Measurements from ENCODE around the gene THEMIS2.

Gene THEMIS2

DNA sequence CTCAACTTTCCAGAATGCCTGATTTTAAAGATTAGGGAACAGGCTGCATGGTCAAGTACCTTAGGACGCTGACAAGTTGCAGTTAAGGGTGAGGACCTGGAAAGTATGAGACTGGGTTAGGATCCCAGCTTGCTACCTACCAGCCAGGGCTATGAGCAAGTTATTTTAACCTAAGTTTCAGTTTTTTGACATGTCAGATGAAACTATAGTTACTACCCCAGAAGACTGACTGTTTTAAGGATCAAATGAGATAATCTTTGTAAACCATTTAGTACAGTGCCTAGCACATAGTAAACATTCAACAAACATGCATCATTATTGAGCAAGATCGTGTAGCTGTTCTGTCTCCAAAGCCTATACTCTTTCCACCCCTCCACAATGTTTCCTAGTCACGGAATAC is 14.4 kb downstream of the THEMIS2 start:
- no peak for DNase-seq

DNA sequence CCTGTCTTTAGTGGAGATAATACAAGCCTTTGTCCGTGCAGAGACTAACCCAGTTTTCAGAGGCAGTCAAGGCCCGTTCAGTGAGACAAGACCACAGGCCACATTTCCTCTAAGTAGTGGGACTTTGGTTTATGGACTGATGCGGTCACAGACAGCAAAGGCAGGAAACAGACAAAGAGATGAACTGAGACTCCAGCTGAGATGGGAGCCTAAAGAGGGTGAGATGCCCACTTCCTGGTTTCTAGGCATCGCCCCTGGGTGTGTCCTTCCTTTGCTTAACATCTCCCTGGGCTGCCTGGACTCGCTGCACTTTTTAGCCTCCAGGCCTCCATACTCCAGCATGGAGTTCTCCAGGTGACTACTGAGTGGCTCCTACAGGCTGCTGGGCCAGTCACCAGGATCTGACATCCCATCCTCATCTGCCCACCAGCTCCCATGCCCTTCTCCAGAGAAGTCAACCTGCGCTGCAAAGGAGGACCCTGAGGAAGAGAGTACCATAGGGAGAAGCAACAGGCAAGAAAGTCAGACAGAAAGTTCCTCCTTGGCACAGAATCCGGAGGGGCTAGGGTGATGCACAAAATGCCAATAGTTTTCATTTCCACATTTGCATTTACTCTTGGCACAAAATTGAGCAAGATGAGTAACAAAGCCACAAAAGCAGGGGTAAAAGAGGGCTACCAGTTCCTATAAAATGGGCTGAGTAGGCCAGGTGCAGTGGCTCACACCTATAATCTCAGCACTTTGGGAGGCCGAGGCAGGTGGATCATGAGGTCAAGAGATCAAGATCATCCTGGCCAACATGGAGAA is 15.1 kb downstream of the THEMIS2 start:
- no peak for DNase-seq

GRCh38 chr1:27889506-27889905 is 17.2 kb downstream of the THEMIS2 start:
- no peak for DNase-seq

GRCh38 chr1:27891196-27891889 is 19.0 kb downstream of the THEMIS2 start:
- DNase-seq: no peak

DNA sequence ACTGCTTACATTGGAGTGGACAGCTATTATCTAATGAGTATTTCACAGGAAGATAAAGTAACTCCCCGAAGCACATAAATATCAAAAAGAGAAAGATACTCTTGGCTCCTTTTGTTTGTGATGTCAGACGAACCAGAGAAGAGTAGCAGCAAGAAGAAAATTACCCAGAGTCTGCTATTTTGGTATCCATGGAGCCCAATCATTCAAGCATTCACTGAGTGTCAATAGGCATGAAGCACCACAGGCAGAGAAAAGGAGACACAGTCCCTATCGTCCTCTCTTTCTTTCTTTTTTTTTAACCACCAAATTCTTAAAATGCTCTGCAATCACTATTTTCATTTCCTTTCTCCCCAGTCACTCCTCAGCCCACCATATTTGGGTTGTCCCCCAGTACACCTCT is 22.2 kb downstream of the THEMIS2 start:
- no peak for DNase-seq

DNA sequence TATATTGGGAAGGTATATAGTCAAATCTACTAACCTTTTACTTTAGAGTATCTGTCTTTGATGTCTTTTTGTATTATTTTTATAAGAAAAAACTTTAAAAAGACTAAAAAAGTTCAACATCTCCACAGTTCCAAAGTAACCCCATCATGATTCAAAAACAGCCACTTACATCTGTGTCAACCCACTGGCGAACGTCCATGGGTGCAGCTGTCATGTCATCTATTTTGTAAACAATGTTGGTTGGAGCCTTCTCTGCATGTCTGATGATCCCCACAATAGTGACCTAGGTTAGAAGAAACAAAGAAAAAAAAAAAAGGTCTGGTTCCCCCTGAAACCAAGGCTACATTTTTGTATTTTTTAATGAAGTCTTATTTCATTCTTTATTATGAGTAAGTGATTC is 34.4 kb downstream of the THEMIS2 start:
- DNase-seq: no peak

GRCh38 chr1:27912429-27912828 is 40.1 kb downstream of the THEMIS2 start:
- no peak for DNase-seq

DNA sequence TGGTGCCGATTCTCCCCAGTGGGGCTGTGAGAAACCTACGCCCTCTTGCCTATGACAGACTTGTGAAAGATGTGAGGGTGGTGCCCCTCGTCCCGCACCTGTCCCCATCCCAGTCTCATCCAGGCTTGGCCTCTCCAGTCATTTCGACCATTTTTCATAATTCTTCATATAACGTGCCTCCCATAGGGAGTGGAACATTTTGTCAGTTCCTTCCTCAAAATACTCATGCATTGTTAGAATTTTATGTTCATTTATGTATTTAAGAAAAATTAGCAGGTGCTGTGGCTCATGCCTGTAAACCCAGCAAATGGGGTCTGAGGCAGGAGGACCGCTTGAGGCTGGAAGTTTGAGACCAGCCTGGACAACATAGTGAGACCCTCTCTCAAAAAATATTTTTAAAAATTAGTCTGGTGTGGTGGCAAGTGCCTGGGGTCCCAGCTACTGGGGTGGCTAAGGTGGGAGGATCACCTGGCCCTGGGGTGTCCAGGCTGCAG is 42.8 kb downstream of the THEMIS2 start:
- DNase-seq: no peak

GRCh38 chr1:27922272-27922671 is 49.9 kb downstream of the THEMIS2 start:
- DNase-seq: no peak

- no peak for DNase-seq
Measured at GRCh38 chr1:27928216-27928954, 56.0 kb downstream of the THEMIS2 start.

GRCh38 chr1:27931184-27931583 is 58.8 kb downstream of the THEMIS2 start:
- no peak for DNase-seq

DNA sequence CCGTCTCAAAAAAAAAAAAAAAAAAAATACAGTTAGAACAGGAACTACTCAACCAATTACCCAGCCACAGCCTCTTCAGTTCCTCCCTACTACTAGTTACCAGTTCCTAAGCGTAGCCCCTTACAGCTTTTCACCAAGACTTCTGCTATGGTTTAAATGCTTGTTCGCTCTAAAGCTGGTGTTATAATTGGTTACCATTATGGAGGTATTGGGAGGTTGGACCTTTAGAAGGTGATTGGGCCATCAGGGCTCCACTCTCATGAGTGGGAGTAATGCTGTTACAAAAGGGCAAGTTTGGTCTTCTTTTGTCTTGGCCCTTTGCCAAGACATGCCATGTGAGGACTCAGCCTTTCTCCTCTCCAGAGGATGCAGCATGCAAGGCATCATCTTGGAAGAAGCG is 59.4 kb downstream of the THEMIS2 start:
- no peak for DNase-seq

- no peak for DNase-seq
Measured at GRCh38 chr1:27934818-27935549, 62.6 kb downstream of the THEMIS2 start, which contains the start of gene SMPDL3B. SMPDL3B (plus strand) TSS chr1:27935000; CDS start chr1:27935184, 184 bp downstream.

GRCh38 chr1:27935721-27936120 is 63.4 kb downstream of the THEMIS2 start:
- no peak for DNase-seq

All from cerebellar nuclear complex (tissue), 1 donor.